RWPE2 (cell line): ENCODE results near the gene RAB11A.

Source experiments
- ATAC-seq: fragments of 200-7000 bp; cut with Tn5 transposase; 3 replicates; pipeline ENCODE4 v1.9.1; 2021; ENCODE audit warnings: low read depth
- DNase-seq: peaks from one replicate; pipeline ENCODE4 v3.0.0-alpha.2; 2020; ENCODE audit warnings: low spot score
- H3K27ac ChIP-seq: fragments of 450-650 bp; 2 replicates; pipeline ENCODE4 v1.5.1; 2017; ENCODE audit warnings: mild to moderate bottlenecking; ENCODE audit not compliant: poor library complexity, severe bottlenecking
- H3K27me3 ChIP-seq: fragments of 250-450 bp; sonication (Bioruptor Pico); 2 replicates; pipeline ENCODE4 v1.5.1; 2021; ENCODE audit warnings: mild to moderate bottlenecking, moderate library complexity; ENCODE audit not compliant: insufficient read depth, poor library complexity, severe bottlenecking
- H3K36me3 ChIP-seq: fragments of 250-450 bp; sonication (Bioruptor Pico); 2 replicates; pipeline ENCODE4 v1.5.1; 2020; ENCODE audit warnings: low read depth, mild to moderate bottlenecking, moderate library complexity
- H3K4me1 ChIP-seq: fragments of 250-450 bp; sonication (Bioruptor Pico); 2 replicates; pipeline ENCODE4 v1.5.1; 2021; ENCODE audit warnings: mild to moderate bottlenecking, moderate library complexity; ENCODE audit not compliant: insufficient read depth, poor library complexity, severe bottlenecking
- H3K4me3 ChIP-seq: fragments of 250-450 bp; sonication (Bioruptor Pico); 2 replicates; pipeline ENCODE4 v1.5.1; 2021; ENCODE audit warnings: mild to moderate bottlenecking, moderate library complexity; ENCODE audit not compliant: severe bottlenecking
- H3K9me3 ChIP-seq: fragments of 250-450 bp; sonication (Bioruptor Pico); 2 replicates; pipeline ENCODE4 v1.5.1; 2021; ENCODE audit warnings: mild to moderate bottlenecking, moderate library complexity; ENCODE audit not compliant: severe bottlenecking
- CTCF ChIP-seq: fragments of 450-650 bp; IDR thresholded peaks from one replicate; pipeline ENCODE4 v1.5.1; 2017; ENCODE audit warnings: mild to moderate bottlenecking, moderate library complexity; ENCODE audit not compliant: poor library complexity, severe bottlenecking

The RAB11A gene

GRCh38 chr15:65925338-65925737 is 56.0 kb downstream of the RAB11A start:
- DNase-seq (no peak), ATAC-seq (no peak)
- no peak overlapping the region for H3K4me3 ChIP-seq
- H3K27me3 ChIP-seq: no peaks in the 10 kb centered on the region
- no peaks in the 10 kb centered on the region for H3K36me3 ChIP-seq
- H3K4me1 ChIP-seq: no peaks in the 10 kb centered on the region
- no peak for TF ChIP-seq CTCF
- H3K9me3 ChIP-seq: no peaks in the 10 kb centered on the region
- no peak overlapping the region for H3K27ac ChIP-seq

GRCh38 chr15:65926459-65926858 is 57.2 kb downstream of the RAB11A start:
- ATAC-seq (no peak), DNase-seq (no peak)
- Histone ChIP-seq H3K9me3 (no peaks in the 10 kb centered on the region), H3K4me3 (no peak overlapping the region), H3K27me3 (no peaks in the 10 kb centered on the region), H3K36me3 (no peaks in the 10 kb centered on the region), H3K4me1 (no peaks in the 10 kb centered on the region), H3K27ac (no peak overlapping the region)
- TF ChIP-seq CTCF: no peak

- H3K4me1 ChIP-seq: no peaks in the 10 kb centered on the region
- no peak overlapping the region for H3K4me3 ChIP-seq
- DNase-seq (no peak), ATAC-seq (no peak)
- H3K9me3 ChIP-seq: no peaks in the 10 kb centered on the region
- H3K27me3 ChIP-seq: no peaks in the 10 kb centered on the region
- no peak overlapping the region for H3K27ac ChIP-seq
- H3K36me3 ChIP-seq: no peaks in the 10 kb centered on the region
- TF ChIP-seq CTCF: no peak
Observed at GRCh38 chr15:65926899-65927298, 57.6 kb downstream of the RAB11A start.

- Histone ChIP-seq H3K27ac (no peak overlapping the region), H3K9me3 (no peaks in the 10 kb centered on the region)
- peak; percentile 42; the same call in 1 of the 3 replicates for ATAC-seq
Observed at GRCh38 chr15:65927545-65927944, 58.3 kb downstream of the RAB11A start.

More at GRCh38 chr15:65927545-65927944, 58.3 kb downstream of the RAB11A start:
- no peaks in the 10 kb centered on the region for H3K4me1 ChIP-seq
- no peak for DNase-seq
- TF ChIP-seq CTCF: no peak
- H3K4me3 ChIP-seq: no peak overlapping the region
- H3K36me3 ChIP-seq: no peaks in the 10 kb centered on the region
- no peaks in the 10 kb centered on the region for H3K27me3 ChIP-seq
